ENCODE results near the gene LAG3. TPM values are rescaled to one million over a fixed set of nuclear protein-coding genes. Genes with fewer than 3 reads are reported as not detected.

Gene LAG3
- total RNA-seq, 8 experiments from 2014 or later, result 0.21 to 2.8 (median 0.66) TPM

GRCh38 chr12:6768990-6769389, 3.3 kb upstream of the LAG3 start:
- peak in 1 of 8 experiments; percentile 0 for ATAC-seq (replicated peaks in 6 of 8)
- Histone ChIP-seq H3K4me1 (replicated peaks in 1 of 2) (peaks cover 35 to 44% of the 10 kb centered on the region in 2 donors), H3K4me3 (peak overlapping the region; percentile 84 to 96 (median 92)), H3K27ac (peak overlapping the region; percentile 95 to 96)
- no CpG with 5 or more reads among the region's 6 CpGs for WGBS, 10 experiments
- in situ Hi-C loops (cut with MboI; ENCODE audit: low pct_unique_long_range_greater_than_20kb in 2 of 9, low sequenced_read_pairs in 9 of 9, unreplicated experiment in 9 of 9), result no loop called here

DNA sequence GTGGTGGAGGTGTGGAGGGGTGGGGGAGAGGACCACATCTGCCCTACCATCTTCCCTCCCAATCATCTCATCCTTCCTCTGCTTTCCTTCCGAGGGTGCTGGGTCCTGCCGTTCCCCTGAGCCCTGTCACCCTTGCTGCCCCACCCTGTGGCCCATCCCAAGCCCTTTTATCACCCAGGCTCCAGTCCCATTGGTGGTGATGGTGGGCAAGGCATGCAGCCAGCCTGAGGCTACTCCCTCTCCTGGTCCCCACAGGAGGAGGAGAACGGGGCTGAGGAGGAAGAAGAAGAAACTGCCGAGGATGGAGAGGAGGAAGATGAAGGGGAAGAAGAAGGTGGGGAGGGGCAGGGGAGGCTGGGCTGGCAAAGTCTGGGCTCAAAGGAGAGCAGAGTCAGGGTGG, 2.7 kb upstream of the LAG3 start:
- H3K27ac ChIP-seq, result no peak overlapping the region
- H3K4me3 ChIP-seq, result peak overlapping the region in 1 of 5 donors; percentile 84
- WGBS, 10 experiments, result 86 to 100% methylated on average over 1 to 2 of the region's 4 CpGs; no CpG with 5 or more reads in 8 of the 10 experiments

GRCh38 chr12:6770094-6770493, 2.2 kb upstream of the LAG3 start:
- Histone ChIP-seq H3K4me1 (replicated peaks in 1 of 2) (peaks cover 31 to 41% of the 10 kb centered on the region in 2 donors), H3K27ac (no peak overlapping the region), H3K4me3 (no peak overlapping the region)
- WGBS, 10 experiments, result 60 to 96% methylated on average over 1 to 4 of the region's 12 CpGs; no CpG with 5 or more reads in 8 of the 10 experiments
- in situ Hi-C loops (cut with MboI; ENCODE audit: low pct_unique_long_range_greater_than_20kb in 2 of 9, low sequenced_read_pairs in 9 of 9, unreplicated experiment in 9 of 9), result no loop called here
- ATAC-seq (replicated peaks in 6 of 8), result no peak

More for the DNA sequence above, 2.7 kb upstream of the LAG3 start:
- no peak for ATAC-seq (replicated peaks in 6 of 8)
- peaks cover 35 to 45% of the 10 kb centered on the region in 2 donors for H3K4me1 ChIP-seq (replicated peaks in 1 of 2)
- in situ Hi-C loops (cut with MboI; ENCODE audit: low pct_unique_long_range_greater_than_20kb in 2 of 9, low sequenced_read_pairs in 9 of 9, unreplicated experiment in 9 of 9), result no loop called here

DNA sequence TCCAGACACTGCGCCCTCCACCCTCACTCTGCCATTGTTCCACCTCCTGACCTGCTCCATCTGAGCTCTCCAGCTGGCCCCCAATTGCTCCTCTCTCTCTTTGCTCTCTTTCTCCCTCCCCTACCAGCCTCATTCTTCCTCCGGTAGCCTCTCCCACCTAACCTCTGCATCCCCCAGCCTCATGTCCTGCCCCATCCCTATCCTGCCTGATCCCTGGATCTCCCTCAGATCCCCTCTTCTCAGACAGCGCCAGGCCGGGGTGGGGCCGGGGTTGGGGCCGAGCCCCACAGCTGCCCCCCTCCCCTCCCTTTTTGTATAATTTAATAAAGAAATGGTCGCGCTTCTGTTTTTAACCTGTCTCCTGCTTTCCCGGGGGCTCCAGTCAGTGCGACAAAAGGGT, 1.7 kb upstream of the LAG3 start:
- no peak overlapping the region for H3K4me3 ChIP-seq
- in situ Hi-C loops (cut with MboI; ENCODE audit: low pct_unique_long_range_greater_than_20kb in 2 of 9, low sequenced_read_pairs in 9 of 9, unreplicated experiment in 9 of 9), result no loop called here
- no peak for ATAC-seq (replicated peaks in 6 of 8)
- H3K27ac ChIP-seq, result no peak overlapping the region
- peaks cover 30 to 39% of the 10 kb centered on the region in 2 donors for H3K4me1 ChIP-seq (replicated peaks in 1 of 2)
- WGBS, 10 experiments, result 20 to 83% (median 80%) methylated on average over 1 of the region's 10 CpGs; no CpG with 5 or more reads in 7 of the 10 experiments

DNA sequence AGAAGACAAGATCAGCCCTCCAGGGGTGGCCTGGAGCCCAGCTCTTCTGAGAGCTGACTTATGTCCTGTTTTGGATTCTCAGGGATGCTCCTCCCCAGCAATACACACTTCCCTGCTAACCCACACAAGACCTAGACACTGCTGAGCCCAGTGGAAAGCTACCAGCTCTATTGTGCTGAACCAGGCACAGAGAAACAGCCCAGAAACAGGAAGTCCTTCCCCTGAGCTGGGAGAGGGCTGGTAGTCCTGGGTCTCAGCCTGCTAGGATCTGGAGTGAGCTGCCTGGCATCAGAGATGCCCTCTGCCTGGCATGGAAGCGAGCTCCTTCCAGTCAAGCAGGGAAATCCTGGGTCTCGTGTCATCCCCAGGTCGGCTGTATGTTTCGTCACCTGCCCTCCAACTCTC, 1.2 kb upstream of the LAG3 start:
- 92 to 100% (median 100%) methylated on average over 2 to 4 of the region's 4 CpGs; no CpG with 5 or more reads in 7 of the 10 experiments for WGBS, 10 experiments
- ATAC-seq (replicated peaks in 6 of 8), result no peak
- in situ Hi-C loops (cut with MboI; ENCODE audit: low pct_unique_long_range_greater_than_20kb in 2 of 9, low sequenced_read_pairs in 9 of 9, unreplicated experiment in 9 of 9), result no loop called here
- H3K4me1 ChIP-seq (replicated peaks in 1 of 2), result peaks cover 30 to 39% of the 10 kb centered on the region in 2 donors
- H3K27ac ChIP-seq, result no peak overlapping the region
- H3K4me3 ChIP-seq, result no peak overlapping the region

DNA sequence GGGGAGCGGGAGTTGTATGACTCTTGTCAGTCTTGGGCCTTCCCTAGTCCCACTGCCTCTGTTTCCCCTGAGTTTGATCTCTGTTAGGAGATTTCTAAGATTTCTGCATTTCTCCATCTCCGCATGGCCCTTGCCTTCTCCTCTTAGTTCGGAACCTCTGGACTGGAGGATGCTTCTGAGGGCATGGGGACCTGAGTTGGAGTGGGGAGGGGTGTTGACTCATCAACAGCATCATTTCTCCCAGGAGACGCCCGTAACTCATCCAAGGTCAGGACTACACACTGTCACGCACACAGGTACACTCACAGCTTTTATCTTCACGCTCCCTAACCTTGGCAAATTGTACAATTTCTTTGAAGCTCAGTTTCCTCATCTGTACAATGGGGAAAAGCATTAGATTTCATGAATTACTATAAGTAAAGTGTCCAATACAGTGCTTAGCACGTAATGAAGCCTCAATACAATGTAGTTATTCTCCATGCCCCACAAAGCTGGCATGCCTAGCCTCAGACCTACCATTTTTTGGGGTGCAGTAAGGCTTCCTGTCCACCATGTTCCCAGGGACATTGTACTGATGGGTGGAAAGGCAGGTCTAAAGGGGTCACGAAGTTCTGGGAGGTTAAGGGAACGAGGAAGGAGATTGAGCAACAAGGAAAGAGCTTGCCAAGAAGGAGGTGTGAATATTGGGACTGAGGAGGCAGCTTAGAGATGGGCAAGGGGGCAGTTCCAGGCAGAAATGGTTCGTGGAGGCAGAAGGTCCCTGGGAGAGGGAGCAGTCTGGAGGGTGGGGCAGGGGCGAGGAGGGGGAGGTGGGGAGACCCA, 600 bp upstream of the LAG3 start:
- in situ Hi-C loops (cut with MboI; ENCODE audit: low pct_unique_long_range_greater_than_20kb in 2 of 9, low sequenced_read_pairs in 9 of 9, unreplicated experiment in 9 of 9), result no loop called here
- H3K27ac ChIP-seq, result no peak overlapping the region
- 78 to 100% (median 95%) methylated on average over 3 to 10 of the region's 12 CpGs for WGBS, 10 experiments
- no peak overlapping the region for H3K4me3 ChIP-seq
- peaks cover 30 to 39% of the 10 kb centered on the region in 2 donors for H3K4me1 ChIP-seq (replicated peaks in 1 of 2)
- no peak for ATAC-seq (replicated peaks in 6 of 8)

DNA sequence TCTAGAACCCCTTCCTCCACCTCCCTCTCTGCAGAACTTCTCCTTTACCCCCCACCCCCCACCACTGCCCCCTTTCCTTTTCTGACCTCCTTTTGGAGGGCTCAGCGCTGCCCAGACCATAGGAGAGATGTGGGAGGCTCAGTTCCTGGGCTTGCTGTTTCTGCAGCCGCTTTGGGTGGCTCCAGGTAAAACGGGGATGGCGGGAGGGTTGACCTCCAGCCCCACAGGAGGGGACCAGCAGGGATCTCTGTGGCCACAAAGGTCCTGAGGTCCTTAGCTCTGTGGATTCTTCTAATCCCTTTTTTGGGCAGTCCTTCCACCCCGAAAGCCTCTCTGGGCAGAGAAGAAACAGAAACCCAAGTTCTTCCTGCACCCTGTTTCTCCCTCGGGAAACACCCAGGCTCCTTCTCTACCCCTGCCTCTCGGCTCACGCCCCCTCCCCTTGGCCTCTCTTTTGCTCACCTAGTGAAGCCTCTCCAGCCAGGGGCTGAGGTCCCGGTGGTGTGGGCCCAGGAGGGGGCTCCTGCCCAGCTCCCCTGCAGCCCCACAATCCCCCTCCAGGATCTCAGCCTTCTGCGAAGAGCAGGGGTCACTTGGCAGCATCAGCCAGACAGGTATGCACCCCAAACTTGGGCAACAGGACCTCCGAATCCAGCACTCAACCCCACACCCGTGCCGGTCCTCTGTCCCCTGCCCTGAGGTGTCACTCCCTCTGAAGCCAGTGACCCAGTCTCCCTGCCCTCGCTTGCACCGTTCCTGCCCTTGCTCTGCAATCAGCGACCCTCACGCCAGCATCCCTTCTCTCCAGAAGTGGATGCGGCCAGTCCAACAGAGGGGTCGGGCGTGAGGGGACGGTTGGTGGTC, 638 bp downstream of the LAG3 start:
- in situ Hi-C loops (cut with MboI; ENCODE audit: low pct_unique_long_range_greater_than_20kb in 2 of 9, low sequenced_read_pairs in 9 of 9, unreplicated experiment in 9 of 9), result no loop called here
- peak in 3 of 8 experiments; percentile 2 to 4 (median 3) for ATAC-seq (replicated peaks in 6 of 8)
- Histone ChIP-seq H3K4me3 (peak overlapping the region in 1 of 5 donors; percentile 7), H3K27ac (no peak overlapping the region), H3K4me1 (replicated peaks in 1 of 2) (peaks cover 35 to 44% of the 10 kb centered on the region in 2 donors)
- 50 to 100% (median 85%) methylated on average over 1 to 8 of the region's 21 CpGs; no CpG with 5 or more reads in 4 of the 10 experiments for whole genome bisulfite sequencing, 10 experiments

GRCh38 chr12:6773590-6774351, 1.5 kb downstream of the LAG3 start:
- in situ Hi-C loops (cut with MboI; ENCODE audit: low pct_unique_long_range_greater_than_20kb in 2 of 9, low sequenced_read_pairs in 9 of 9, unreplicated experiment in 9 of 9), result no loop called here
- Histone ChIP-seq H3K27ac (no peak overlapping the region), H3K4me1 (replicated peaks in 1 of 2) (peaks cover 42 to 52% of the 10 kb centered on the region in 2 donors), H3K4me3 (peak overlapping the region in 4 of 5 donors; percentile 7 to 19 (median 11))
- ATAC-seq (replicated peaks in 6 of 8), result peak in 5 of 8 experiments; percentile 12 to 44 (median 37)
- 100% methylated on average over 2 of the region's 60 CpGs; no CpG with 5 or more reads in 9 of the 10 experiments for WGBS, 10 experiments

DNA sequence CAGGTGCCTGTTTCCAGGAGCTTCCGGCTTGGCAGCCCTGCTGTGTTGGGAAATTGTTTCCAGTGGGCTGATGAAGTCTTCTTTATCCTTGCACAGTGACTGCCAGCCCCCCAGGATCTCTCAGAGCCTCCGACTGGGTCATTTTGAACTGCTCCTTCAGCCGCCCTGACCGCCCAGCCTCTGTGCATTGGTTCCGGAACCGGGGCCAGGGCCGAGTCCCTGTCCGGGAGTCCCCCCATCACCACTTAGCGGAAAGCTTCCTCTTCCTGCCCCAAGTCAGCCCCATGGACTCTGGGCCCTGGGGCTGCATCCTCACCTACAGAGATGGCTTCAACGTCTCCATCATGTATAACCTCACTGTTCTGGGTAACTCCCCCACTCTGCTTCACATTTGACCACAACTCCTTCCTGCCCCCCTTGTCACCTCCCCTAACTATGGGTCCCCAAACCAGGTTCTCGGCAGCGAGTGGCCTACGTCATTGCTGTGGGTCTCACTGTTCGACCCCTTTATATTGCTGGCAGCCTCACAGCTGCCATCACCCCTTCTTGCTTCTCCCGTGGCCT, 2.3 kb downstream of the LAG3 start:
- 40 to 100% (median 96%) methylated on average over 1 to 5 of the region's 15 CpGs; no CpG with 5 or more reads in 3 of the 10 experiments for WGBS, 10 experiments
- Histone ChIP-seq H3K27ac (no peak overlapping the region), H3K4me1 (replicated peaks in 1 of 2) (peaks cover 43 to 54% of the 10 kb centered on the region in 2 donors), H3K4me3 (no peak overlapping the region)
- ATAC-seq (replicated peaks in 6 of 8), result no peak
- in situ Hi-C loops (cut with MboI; ENCODE audit: low pct_unique_long_range_greater_than_20kb in 2 of 9, low sequenced_read_pairs in 9 of 9, unreplicated experiment in 9 of 9), result no loop called here

DNA sequence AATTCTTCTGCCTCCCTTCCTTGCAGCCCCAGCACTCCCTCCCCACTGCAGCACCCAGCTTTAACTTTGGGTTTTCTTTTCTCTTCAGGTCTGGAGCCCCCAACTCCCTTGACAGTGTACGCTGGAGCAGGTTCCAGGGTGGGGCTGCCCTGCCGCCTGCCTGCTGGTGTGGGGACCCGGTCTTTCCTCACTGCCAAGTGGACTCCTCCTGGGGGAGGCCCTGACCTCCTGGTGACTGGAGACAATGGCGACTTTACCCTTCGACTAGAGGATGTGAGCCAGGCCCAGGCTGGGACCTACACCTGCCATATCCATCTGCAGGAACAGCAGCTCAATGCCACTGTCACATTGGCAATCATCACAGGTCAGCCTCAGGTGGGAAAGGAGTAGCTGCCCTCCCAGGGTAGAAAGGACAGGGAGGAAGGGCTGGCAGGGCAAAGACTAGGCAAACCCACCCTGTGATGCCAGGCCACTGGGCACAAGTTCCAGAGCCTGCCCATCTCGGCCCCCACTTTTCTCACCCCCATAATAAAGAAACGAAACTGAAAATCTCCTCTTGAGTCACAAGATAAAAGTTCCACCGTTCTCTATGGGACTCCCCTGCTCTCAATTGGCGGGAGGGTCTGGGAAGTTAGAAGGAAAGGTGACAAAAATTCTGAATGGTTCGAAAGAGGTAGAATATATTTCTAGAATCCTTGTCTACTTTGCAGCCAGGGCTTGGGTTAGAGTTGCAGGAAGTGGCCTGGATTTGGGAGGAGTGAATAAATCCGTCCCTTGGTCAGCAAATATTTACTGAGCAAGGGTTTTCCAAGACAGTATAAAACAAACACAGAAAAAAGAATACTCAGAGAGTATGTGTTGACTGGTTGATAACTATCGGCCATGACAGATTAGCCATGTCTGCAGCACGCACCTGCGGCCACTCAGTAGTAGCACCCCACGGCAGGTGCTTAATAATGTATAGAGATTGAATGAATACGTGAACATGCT, 3.2 kb downstream of the LAG3 start:
- Histone ChIP-seq H3K4me1 (replicated peaks in 1 of 2) (peaks cover 40 to 52% of the 10 kb centered on the region in 2 donors), H3K27ac (no peak overlapping the region), H3K4me3 (no peak overlapping the region)
- 68 to 100% (median 88%) methylated on average over 1 to 12 of the region's 16 CpGs for WGBS, 10 experiments
- in situ Hi-C loops (cut with MboI; ENCODE audit: low pct_unique_long_range_greater_than_20kb in 2 of 9, low sequenced_read_pairs in 9 of 9, unreplicated experiment in 9 of 9), result no loop called here
- ATAC-seq (replicated peaks in 6 of 8), result no peak

DNA sequence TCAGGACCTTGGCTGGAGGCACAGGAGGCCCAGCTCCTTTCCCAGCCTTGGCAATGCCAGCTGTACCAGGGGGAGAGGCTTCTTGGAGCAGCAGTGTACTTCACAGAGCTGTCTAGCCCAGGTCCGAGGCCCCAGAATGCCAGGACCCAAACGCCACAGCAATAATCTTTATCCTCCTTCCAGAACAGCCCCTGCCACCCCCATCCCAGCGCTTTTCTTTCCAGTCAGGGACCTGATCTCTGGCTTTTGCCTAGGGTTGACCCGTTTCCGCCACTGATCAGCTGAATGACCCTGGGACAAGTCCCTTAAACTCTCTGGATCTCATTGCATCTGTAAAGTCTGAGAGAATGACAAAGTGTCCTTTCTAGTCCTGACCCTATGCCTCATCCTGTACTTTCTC, 5.1 kb downstream of the LAG3 start:
- in situ Hi-C loops (cut with MboI; ENCODE audit: low pct_unique_long_range_greater_than_20kb in 2 of 9, low sequenced_read_pairs in 9 of 9, unreplicated experiment in 9 of 9), result no loop called here
- 67 to 100% (median 88%) methylated on average over 1 to 5 of the region's 5 CpGs; no CpG with 5 or more reads in 4 of the 10 experiments for WGBS, 10 experiments
- ATAC-seq (replicated peaks in 6 of 8), result no peak
- H3K4me1 ChIP-seq (replicated peaks in 1 of 2), result peaks cover 38 to 43% of the 10 kb centered on the region in 2 donors
- no peak overlapping the region for H3K27ac ChIP-seq
- no peak overlapping the region for H3K4me3 ChIP-seq
